IPS-NIHi7 (cell line): ENCODE results near the gene COL4A1.

Experiments used
- DNase-seq: peaks from one replicate; pipeline ENCODE4 v3.0.0; 2012; ENCODE audit warnings: mixed read lengths; ENCODE audit errors: extremely low spot score

COL4A1 gene

DNA sequence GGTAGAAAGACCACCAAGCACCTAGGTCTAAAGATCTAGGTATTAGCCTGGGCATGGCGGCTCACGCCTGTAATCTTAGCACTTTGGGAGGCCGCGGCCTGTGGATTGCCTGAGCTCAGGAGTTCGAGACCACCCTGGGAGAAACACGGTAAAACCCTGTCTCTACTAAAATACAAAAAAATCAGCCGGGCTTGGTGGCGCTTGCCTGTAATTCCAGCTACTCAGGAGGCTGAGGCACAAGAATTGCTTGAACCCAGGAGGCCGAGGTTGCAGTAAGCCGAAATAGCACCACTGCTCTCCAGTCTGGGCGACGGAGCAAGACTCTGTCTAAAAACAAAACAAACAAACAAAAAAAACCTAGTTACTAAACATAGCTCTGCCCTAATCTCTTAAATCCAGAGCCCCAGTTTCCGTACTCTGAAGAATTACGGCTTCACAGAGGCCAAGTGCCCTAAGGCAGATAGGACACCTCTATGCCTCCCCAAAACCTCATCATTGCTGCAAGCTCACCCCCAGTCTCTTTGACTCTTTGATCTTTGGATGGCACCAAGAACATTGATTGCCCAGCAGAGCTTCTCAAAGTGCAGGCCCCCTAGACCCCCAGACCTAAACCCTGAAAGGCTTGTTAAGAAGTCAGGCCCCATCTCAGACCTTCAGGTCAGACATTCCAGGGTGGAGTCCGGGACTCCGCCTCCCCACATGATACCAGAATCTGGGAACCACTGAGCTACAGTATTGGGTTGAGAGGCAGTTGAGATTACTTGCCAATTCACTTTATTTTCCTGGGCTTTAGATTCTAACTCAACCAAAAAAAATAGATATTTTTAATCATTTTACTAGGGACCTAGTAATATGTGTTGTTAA is 2.9 kb upstream of the COL4A1 start:
- DNase-seq, result no peak

DNA sequence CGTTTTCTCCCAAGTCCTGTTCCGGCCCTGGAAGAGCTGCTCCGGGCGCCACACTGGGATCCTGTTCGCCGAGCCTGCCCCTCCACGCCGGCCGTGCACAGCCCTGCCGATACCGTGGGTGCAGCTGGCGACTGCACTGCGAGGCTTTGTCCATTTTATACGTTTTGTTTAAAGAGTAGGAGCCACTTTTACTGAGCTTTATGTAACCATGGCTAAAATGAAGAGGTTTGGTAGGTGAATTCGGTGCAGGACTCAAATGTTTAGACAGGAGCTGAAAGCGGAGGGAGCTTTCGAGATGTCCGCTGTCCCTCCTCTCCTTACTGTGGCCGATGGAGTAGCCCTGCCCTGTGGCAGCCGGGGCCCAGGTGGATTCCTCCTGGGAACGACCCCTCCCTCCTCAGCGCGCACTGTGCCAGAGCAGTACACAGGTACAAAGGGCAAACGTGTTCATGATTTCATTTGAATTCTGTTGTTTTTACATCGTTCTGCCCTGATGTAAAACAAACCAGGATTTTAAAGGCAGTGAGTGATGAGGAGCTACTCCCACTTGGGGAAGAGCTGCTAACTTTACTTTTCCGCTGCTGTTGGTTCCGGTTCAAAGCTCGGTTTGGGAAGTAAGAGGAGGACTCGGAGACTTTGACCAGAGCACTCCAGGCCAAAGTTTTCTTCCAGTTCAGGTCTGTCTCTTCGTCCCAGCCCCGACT is 1.9 kb upstream of the COL4A1 start:
- no peak for DNase-seq

DNA sequence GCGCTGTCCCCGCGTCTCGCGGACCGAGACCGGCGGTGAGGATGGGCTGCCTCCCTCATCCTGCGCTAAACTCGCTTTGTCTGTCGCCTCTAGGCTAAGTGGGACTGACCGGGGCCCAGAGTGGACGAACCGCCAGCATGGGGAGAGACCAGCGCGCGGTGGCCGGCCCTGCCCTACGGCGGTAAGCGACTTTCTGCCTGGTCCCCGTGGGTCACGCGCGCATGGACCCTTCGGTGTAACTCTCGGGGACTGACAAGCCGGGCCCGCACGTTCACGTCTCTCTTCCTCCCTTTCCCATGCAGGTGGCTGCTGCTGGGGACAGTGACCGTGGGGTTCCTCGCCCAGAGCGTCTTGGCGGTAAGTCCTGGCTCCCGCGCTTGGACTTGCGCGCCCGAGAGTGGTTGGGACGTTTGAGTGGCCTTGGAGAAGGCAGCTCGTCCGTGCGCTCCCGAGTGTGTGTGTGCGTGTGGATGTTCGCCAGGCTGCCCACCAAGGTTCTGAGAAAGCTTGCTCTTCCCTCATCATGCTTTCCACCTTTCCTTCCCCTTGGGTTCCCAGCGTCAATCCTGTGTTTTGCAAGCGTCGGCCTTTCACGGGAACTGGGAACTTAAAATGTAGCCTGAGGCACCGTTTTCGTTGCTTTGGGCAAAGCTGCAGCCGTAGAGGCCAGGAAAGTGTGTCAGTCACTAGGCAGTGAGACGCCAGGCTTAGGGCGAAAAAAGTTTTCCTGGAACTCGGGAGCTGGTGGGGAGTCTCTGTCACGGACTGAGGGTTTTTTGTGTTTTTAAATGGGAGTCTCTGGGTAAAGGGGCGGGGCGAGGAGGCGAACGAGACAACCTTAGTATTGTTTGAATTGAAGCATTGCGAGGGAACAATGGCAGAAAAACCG is 1.1 kb upstream of the COL4A1 start:
- no peak for DNase-seq

DNA sequence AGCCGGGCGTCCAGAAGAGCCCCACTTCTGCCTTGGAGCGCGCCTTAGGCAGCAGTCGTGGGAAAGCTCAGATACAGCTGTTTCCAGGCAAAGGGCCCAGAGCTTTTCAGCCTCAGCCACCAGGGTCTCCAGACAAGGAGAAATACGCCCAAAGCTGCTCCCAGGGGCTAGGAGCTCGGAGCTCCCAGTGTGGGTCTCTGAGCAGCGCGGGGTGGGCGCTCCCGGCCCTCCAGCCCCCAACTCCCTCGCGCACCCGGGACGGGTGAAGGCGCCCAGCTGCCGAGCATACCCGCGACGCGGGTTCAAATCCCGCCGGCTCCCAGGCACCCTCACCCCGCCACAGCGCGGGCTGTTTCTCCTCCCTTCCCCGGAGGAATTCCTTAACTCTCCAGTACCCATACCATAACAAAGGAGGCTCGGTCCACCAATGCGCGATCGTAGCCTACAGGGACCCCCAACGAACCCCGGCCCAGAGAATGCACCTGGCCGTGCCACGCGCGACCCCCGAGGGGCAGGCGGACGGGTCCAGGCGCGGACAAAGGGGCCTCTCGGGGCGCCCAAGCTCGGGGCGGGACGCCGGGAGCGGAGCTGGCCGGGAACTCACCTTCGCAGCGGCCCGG is 507 bp downstream of the COL4A1 start:
- no peak for DNase-seq

DNA sequence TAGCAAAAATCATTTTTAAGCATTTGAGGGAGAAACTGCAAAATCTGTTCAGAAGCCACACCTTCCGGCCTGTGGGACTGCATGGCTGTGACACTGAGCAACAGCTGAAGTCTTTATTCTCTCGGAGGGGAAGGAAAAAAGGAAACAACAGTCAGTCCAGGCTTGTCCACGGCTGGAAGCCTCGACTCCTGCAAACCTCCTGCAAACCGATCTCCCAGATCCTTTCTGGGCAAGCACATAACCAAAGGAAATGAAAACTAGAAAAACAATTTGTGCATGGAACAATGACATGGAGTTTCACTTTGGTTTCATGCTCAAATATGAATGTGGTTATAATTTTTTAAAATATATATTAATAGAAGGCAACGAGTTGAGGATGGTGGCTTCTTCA is 1.0 kb downstream of the COL4A1 start:
- no peak for DNase-seq

DNA sequence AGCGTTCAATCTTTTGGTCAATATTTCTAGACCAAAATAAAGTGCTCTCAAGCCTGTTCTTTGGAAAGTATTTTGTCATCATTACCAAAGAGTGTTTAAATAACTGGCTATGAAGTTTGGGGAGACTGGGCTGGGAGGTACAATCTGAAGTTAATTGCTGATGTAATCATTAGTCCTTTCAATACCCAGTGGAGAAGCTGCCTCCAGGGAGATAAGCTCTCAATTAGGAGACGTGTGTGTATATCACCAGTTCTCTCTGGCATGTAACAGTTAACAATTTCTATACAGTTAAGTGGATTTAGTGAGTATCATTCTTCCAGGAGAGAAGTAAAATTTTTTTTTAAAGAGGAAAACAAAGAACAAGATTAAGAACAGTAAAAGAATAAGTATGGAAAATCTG is 1.4 kb downstream of the COL4A1 start:
- no peak for DNase-seq

DNA sequence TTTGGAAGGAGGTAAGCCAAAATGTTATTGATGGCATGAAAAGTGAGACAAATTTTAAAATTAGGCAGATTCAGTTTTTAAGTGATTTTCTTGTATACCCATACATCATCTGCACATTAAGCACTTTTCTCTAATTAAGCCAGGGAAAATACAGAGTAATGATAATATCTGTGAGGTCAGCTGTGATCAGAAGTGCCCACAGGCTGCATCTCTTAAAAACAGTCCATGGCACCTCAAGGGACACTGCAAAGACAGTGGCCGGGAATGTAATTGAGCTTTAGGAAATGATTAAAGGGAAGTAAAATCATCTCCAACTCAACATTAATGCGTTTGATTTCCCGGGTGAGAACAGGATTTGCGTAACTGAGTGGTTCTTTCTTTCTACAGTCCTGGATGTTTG is 2.0 kb downstream of the COL4A1 start:
- no peak for DNase-seq

DNA sequence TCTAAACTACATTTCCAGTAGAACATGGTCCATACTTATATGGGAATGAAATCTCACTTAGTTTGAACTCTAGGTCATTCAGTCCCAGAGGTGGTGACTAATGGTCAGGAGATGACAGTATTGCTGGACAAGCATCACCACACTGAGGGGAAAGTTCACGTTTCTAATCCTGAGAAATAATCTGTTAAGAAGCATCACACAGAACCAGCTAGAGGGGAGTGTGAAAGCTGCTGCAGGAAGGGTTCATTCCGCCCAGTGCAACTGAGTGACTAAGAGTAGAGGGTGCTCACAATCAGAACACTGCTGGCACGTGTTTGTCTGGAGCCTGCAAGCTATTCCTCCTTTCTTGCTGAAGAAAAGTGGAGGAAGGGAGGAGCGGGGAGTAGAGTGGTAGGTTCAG is 2.7 kb downstream of the COL4A1 start:
- DNase-seq, result no peak

DNA sequence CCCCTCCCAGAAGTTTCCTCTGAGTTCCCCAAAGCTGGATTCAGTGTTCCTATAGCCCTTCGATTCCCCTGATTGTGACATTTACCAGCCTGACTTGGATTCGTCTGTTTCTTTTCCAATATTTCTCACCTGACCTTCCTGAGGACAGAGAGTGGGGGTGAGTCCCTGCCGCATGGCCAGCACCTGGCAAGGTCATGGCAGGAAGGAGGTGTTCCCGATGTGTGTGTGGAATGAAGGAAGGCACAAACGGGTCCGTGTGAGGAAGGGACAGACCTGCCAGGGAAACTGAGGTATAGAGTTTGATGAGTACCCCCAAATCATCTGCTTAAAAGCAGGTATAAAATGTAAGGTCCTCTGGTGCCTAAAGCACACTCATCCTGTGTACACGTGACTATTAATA is 3.3 kb downstream of the COL4A1 start:
- no peak for DNase-seq

DNA sequence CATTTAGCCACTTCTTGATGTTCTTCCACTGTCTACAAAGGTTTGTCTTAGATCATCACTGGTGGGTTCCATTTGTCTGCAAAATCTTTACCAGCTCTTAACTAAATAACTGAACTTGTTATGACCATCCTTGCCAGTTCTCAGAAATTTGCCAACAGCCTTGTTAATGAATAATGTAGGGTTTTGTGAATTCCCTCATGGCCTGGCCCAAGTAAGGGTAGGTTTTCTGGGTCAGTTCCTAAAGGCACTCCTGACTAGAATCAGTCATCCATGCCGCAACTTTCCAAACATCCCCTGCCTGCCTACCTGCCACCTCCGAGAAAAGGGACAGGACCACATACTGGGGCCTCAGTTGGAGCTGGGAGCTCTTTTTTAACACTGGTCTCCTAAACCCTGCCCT is 4.0 kb downstream of the COL4A1 start:
- DNase-seq, result no peak

DNA sequence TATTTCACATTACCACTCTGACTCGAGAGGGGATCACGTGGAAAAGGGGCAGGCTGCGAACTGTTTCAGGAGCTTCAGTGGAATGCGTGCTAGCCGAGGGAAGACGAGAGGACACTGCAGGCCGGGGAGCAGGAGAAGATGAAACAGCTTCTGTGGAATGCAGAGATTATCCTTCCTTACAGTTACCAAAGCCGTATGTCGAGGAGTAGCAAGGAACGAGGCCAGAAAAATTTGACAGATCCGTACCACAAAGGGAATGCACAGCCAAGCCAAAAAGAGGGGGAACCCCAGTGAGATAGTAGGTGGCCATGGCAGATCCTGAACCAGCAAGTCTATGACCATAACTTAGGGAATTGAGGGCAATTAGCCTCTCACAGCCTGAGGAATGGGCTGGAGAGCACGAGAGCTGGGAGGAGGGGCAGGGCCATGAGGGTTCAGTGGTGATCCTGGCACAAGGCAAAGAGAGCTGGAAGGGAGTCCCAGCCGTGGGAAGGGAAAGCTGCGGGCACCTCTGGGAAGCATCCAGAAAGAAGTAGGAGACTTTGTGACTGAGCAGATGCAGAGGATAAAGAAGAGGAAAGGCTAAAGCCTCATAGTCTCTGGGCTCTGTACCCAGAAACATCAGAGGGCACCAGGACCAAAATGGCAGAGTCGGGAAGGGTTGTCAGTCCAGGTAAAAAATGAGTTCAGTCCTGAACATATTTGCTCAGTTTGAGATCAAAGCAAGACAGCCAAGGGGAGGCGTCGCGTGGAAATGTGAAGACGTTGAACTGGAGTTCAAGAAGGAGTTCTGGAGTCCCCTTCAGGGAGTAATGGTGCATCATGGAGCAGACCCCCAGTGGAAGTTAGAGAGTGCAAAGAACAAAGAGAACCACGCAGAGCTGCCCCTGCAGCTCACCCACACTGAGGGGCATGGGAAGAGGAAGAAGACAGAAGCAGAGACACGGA is 5.1 kb downstream of the COL4A1 start:
- no peak for DNase-seq

DNA sequence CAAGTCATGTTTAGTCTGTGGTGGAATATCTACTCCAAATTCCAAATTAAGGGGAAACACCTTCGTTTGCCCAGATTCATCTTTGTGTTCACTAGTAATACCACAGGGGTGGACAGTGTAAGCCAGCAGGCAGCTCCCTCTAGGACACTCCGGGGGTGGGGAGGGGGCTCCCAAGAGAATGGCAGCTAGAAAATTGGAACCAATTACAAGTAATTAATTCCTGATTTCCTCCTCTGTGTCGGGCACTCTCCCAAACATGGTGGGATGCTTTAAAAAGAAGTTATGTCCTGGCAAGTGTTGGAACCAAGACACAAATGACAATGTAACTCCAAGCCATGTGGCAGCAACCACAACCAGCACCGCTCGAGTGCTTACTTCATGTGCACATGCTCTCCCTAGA is 5.9 kb downstream of the COL4A1 start:
- no peak for DNase-seq

DNA sequence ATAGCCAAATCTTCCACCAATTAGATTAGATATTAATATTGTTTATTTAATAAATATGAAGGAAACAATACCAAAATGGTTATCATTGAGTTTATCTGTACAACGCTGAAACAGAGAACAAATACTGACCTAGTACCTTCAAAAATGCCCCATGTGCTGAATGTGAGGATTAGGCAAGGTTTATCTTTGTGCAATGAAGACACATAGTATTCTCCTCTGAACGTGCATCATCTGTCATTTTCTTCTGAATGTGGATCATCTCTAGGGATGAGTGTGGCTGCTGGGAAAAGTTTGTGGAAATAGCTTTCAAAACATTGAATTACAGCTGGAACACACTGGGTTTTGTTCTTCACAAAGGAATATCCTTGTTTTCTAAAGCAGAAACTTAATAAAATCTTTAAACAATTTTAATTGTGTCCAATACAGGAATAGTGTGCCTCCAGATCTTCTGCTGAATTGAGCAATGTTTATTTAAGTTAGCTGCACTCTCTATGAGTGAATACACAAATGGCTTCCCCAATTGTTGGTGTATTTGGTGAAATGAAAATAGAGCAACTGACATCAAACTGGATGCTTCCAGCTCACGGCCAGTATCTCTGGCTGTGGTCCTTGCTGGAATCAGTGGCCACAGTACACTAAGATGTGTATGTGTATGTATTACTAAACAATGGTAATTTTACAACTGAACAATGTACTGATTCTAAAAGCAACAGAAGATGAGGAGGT is 6.7 kb downstream of the COL4A1 start:
- DNase-seq, result no peak

DNA sequence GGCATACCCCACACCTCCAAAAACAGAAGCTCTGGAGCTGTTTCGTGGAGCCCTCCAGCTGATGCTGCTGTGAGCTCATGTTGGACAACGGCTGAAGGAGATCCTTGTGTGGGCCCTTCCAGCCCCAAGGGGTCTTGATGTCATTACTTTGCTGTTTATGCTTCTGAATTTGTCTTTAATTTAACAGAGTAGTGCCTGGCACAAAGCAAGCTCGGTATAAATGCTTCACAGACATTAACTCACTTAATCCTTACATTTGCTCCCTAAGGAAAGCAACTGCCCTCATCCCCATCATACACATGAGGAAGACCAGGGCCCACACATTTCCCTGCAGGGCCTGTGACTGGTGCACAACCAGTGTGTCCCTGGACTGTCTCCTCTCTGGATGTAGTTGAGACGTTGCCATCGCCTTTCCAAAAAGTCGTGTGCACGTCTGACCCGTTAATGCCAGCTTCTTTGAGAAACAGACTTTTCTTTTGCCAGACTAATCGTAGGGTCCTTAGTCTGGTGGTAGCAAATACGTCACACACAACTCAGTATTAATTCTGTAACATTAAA is 7.6 kb downstream of the COL4A1 start:
- no peak for DNase-seq

DNA sequence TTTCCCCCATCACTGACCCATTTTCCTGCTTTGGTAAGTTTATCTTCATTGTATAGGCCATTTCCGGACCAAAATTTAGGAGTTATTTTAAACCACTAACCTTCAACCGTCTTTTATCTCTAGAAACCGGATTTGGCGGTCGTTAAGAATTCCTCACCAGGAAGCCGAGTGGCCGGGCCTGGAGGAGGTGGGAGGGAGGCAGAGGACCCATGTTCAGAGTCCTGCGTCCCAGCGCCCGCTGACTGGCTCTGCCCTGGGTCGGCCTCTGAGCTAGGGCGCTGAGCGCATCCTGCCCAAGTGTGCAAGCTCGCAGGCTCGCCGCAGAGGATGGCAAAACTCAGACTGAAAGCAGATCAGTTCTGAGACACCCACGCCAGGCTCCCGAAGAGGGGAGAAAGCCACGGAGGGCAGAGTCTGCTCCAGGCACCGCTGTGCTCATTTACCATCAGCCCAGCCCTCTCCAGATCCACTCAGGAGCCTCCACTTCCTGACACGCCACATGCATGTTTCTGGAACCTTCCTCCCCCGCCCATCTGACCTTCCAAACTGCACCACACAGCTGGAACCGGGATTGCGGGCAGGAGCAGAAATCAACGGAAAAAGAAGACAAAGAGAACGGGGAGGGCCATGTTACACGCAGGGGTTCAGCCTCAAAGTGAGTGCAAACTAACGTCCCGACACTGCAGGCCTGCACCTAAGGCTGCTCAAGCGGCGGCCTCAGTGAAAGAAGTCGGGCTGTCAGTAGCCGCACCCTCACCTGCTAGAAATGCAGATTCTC is 8.3 kb downstream of the COL4A1 start:
- peak; percentile 46 for DNase-seq

DNA sequence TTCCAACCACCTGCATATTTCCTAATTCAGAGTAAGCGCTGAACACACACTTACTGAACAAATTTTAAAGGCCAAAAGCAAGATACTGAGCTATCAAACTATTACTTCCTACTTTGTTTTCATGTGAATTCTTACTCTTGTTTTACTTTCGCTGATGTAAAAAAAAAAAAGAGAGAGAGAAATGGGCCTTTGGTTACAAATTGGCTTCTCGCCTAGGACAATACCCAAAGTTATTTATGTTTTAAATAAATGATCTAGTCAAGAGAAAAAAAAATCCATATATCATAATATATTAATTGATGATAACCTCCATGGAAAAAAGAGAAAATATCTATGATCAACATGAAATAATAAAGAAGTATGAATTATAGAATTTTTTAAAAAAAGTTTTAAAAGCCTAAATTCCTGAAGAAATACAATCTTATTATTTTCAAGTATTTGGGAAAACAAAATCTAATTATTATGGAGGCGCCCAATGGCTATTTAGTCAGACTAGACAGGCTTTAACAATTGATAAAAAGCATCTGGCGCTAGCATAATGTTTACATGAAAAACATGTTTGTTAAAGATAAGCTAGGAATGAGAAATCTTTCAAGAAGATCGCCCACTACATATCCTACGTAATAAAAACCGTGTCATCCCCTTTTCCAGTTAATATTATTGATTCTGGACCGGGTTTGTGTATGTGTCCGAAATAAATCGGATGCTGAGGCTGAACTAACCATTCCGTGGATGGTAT is 9.0 kb downstream of the COL4A1 start:
- DNase-seq, result no peak

DNA sequence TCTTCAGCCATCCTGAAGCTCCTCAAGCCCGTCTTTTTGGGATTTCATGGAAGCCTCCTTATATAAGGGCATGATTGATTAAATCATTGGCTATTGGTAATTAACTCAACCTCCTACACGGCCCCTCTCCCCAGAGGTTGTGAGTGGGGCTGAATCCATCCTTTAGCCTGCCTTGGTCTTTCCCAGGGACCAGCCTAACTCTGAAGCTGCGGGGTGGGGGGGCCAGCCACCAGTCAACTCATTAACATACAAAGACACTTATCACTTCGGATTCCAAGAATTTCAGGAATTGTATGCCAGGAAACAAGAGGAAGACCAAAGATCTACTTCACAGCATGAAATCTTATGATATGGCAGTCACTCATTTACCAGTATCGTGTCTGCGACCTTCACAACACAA is 9.9 kb downstream of the COL4A1 start:
- DNase-seq, result no peak

DNA sequence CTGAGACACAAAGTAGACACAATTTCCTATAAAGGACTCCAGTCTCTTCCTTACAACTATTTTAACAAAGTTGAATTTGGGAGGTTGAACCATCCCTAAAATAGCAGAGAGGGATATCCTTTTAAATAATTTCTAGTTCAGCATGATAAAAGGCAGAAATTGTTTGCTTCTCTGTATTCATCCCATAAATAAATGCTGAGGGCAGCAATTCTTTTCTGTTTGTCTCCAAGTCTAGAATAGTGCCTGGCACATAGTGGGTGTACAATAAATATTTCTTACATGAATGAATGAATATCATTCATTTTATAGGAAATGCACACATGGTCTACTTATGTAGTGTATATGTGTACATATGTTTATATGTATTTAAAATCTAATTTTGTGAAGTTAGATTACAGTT is 12.3 kb downstream of the COL4A1 start:
- no peak for DNase-seq
